GM19193 (cell line): ENCODE measurements around the gene FAM53B.
A peak's percentile ranks its signal among the peaks of the same experiment; 100 is the strongest.

Experiments used
- POLR2A ChIP-seq: IDR thresholded peaks from 4 replicates; pipeline ENCODE4 v1.6.1; 2011; ENCODE audit not compliant: insufficient read depth, insufficient read length; ENCODE audit errors: extremely low read depth

FAM53B gene

DNA sequence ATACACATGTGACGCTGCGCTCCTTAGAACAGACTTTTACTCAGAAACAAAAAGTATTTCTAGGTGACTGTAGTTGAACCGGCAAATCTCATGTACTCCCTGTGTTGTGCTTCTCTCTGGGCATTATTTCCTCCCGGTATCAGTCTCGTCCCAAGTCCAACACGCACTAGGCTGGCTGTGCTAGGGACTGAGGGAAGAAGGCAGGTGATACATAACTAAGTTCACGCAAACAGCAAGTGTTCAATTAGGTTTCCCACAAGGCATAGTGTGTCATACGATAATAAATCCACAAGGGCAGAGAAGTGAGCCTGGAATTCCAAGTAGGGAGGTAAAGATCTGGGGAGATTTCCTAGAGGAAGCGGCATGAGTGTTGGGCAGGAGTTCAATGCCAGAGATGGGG, 20.4 kb downstream of the FAM53B start:
- TF ChIP-seq POLR2A: no peak

DNA sequence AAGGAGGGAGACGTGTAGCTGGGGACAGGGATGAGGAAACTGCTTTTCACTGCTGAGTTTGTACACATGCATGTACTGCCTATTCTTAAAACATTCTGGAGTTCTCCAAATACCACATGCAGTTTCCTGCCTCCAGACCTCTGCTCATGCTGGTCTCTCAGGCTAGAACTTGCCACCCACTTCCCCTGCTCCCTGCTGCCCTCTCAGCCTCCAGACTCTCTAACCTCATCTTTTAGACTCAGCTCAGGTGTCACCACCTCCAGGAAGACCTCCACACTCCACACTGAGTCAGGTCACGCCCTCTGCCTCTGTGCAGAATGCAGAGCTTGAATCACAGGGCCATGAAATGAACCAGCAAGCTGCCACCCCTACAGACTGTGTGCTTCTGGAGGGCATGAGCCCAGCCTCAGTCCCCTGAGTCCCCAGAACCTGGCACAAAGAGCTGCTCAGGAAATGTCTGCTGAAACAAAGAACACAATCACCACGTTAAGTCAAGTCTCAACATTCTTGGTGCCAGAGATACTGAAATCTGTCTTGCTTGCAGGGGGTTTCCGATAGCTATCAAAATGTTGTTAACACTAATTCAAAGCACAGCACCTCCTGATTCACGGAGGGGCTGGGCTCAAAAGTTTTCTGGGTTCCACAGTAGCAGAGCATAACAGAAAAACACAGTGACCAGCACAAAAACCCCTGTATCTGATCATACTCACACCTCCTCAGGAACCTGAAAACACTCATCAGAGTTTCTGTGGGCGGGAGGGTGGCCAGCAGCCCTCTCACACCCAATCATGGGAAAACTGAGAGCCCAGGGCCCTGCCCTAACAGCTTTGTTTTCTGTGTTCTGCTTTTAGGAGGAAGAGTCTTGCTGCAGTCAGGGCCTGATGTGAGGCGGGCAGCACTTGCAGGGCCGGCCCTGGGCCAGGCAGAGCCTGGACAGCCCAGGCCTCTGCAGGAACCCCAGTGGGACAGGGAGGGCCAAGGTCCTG, 21.1 kb downstream of the FAM53B start:
- TF ChIP-seq POLR2A: peak; percentile 56

DNA sequence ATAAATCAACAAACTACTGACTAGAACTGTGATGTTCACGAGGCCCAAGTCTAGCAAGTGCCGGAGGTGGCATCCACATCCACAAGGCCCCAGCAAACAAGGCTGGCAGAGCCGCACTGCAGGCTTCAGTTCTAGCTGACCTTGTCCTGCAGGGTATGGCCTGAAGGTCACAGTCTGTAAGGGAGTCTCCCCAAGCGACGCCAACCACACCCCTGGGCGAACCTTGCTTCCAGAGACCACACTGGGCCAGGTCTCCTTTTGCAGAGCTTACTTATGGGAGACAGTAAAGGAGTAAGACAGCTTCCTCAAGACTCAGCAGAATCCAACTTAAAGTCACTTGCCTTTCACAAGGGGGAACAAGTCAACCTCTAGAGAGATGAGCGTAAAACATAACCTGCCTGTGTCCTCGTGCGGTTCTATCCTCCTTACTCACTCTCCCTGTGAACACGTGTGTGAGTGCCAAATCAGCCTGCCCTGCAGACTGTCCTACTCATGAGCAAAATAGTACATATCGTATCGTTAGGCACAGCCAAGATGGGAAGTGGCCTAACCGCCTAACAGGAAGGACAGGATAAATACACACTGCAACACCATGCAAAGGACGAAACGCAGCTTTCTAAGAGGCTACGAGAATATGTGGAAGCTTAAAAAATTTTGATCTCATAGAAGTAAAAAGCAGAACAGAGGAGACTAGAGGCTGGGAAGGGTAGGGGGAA, 22.7 kb downstream of the FAM53B start:
- no peak for TF ChIP-seq POLR2A

DNA sequence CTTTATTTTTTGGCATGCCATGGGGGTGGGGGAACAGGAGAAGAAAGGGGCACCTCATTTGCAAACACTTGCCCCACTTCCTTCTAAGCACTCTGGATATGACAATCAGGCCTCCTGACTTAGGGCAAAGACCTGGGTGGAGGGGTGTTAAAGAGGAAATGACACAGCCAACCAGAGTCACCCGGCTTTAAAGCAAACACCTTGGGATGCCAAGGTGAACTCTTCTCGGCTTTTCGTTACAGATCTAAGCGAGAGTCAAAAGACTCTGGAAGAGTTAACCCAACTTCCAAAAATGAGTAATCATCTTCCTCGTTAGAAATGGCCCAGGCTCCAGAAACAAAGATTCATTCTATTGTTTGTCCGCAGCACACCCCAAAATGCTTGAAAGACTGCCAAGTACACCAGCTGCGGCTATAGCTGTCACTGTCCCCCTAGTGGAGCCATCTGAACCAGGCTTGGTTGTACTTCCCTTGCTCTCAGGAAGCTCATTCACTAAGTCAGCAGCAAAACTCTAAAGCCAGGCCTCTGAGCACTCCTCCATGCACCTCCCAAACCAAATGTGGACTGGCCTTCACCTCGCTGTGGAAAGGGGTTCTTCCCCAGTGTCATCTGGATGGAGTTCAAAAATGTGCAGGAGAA, 24.8 kb downstream of the FAM53B start:
- TF ChIP-seq POLR2A: no peak

DNA sequence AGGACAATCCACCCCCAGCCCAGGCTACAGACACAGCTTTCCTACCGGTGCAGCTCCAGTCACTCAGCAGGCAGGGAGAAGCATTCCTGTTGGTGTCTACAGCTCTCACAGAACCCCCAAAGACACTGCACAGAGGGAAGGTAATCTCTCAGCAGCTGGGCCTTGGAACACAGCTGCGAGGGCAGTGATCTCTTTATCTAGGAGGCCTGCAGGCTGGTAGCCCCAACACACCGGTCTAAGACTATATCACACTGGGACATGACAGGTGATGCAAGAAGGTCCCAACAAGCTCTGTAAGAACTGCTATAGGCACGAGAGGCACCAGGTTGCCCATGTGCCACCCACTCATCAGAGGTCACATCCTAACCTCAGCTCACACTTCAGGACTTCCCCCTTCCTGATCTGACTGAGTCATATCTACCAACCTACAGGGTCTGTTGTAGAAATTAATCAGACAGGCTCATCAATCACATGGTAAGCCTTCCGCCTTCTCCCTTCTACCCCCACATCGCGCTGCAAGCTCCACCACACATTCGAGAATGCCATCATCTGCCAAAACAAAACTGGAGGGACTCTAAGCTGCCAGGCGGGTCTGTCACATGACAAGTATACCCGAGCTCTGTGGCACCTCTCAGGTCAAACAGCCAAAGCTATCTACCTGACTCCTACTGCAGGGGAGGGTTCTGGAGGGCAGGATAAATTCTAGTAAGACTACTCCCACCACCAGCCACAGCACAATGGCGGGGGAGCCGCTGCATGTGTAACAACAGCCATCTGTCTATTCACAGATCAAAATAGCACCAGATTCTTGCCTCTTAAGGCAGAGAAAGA, 26.1 kb downstream of the FAM53B start:
- TF ChIP-seq POLR2A: no peak

DNA sequence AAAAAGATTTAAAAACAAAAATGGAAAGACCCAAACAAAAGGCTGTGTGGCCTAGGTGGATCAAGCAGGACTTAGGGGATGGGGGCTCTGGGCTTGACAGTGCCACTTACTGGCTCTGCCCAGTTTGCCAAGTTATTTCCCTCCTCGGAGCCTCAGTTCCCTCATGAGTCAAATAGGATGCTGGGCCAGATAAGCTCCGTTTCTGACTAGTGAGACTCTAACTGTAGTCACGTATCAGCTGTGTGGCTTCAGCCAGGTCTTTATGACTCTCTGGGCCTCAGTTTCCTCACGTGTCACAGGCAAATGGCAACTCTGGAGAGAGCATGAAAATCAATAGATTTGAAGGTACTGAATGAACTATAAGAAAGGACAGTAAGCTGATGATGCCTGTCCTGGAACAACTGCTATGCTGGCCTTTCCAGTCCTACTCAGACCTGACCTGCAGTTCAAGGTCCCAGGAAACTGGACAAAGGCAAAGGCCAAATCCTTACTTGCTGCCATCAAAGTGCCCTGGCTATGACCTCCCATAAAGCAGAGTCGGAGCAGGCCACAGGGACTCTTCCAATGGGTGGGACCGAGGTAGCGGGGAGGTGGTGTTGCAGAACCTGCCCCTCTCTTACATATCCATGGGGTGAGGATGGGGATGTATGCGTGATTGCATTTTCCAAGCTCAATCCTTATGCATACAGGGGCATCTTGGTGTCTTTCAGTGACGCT, 27.0 kb downstream of the FAM53B start:
- no peak for TF ChIP-seq POLR2A

DNA sequence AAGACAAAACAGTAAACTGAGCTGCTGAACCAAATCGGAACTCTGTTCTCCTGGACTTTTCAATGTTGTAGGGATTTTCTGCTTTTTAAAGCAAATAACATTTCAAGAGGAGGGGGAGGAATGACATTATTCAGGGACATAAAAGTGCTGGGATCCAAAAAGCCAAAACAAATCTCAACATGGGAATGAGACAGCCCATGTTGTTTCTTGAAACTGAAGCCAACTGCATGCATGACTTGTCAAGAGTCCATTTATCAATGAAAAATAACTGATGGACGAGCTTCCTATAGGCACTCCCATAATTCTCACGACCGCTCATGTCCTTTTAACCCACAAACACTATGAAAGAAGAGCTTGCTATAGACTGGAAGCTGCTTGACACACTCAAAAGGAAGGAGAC, 27.8 kb downstream of the FAM53B start:
- TF ChIP-seq POLR2A: no peak

DNA sequence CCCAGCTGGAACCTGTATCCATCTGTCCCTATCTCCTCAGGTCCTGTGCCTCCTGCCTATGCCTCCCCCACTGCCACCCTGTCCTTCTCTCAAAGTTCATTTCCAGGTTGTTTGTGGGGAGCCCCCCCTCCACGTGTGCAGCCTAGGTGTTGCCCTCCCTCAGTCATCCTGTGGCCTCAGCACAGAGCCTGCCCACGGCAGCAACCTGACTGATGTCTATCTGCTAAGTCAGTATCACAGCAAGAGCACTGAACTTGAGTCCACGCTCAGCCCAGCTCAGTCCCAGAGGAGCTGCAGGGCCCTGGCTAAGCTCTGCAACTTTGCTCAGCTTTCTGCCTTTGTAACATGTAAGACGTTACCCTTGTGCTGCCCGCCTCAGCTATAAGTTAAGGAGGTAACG, 28.7 kb downstream of the FAM53B start:
- TF ChIP-seq POLR2A: no peak

DNA sequence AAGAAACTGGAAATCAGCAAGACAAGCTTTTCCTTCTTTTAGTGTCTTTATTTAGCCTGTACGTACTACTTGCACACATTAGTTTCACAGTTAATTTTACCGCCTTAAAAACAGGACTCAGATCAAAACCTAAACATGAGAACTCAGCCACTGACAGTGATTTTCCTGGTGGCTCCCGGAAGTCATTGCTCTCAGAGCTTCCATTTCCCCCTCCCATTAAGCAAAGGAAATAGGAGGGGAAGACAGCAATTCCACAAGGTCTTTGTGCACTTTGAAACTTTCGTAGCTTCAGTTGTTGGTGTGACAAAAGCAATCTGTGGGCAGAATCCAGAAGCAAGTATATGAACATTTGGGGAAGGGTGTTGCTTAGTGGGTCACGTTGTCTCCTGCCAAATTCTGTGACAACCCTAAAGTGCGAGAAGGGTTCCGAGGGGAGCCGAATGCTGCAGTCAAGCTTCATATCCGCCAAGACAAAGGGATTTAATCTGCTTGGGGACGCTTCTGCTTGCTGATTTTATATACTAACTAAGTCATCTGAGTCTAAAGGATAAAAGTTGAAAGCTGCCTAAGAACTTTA, 30.4 kb downstream of the FAM53B start:
- no peak for TF ChIP-seq POLR2A

DNA sequence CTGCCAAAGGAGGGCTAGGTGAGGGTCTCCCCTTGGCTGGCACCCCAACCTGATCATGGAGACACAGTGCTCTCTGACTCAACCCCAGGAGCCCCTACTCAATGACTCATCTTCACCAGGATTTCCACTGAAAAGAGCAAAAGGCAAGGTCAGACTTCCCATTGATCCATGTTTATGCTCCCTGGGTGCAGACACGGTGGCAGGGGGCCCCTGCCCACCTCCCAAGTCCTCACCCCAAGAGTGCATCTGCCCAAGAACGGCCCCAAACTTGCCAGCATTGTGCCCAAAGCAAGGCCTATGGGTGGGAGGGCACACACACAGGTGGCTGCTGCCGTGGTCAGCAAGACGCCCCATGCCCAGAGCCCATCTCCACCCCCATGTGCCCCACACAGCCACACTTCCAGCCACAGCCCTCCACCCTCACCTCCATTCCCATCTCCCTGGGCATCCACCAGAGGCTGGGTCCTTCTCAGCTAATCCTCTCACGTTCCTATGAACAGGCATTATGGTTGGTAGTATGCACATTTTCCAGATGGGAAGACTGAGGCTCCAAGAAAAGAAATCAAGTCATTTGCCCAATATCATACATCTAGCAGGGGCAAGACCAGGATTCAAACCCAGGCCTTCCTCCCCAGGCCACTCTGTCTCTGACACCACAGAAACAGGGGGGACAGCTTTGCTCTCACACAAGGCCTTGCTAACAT, 31.3 kb downstream of the FAM53B start:
- no peak for TF ChIP-seq POLR2A

DNA sequence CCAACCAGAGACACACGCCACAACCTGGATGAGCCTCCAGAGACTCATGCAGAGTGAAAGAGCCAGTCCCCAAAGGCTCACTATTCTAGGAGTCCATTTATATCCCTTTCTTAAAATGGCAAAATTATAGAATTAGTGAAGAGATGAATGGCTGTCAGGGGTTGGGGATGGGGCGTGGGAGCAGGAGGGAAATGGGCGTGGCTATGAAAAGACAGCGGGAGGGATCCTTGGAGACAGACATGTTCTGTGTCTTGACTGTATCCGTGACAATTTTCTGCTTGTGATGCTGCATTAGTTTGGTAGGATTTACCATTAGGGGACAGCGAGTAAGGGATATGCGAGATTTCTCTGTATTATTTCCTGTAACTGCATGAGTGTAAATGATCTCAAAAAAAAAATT, 33.0 kb downstream of the FAM53B start:
- no peak for TF ChIP-seq POLR2A

DNA sequence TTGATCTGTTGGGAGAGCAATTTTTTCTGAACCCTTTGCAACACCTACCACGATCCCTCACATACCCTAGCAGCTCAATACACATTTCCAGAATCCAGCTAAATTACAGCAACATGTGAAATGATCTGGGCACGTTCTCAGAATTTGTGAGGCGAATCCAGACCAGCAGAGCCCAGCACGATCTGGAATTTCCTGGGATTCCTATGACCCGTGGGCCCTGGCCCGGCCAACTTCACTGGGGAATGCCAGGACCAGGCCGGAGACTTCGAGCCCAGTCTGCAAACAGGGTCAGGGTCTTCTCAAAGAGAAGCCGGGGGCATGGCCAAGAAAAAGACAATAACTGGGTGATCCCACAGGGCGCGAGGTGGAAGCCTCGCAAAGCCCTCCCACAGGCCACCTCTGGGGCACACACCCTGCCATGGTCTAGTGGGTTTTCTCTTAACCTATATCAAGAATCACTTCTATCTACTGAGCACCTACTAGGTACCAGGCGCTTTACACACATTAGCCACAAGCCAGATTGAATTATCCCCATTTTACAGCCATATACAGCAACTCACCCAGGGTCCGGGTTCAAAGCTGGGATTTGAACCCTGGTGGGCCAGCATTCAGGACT, 33.8 kb downstream of the FAM53B start:
- no peak for TF ChIP-seq POLR2A

DNA sequence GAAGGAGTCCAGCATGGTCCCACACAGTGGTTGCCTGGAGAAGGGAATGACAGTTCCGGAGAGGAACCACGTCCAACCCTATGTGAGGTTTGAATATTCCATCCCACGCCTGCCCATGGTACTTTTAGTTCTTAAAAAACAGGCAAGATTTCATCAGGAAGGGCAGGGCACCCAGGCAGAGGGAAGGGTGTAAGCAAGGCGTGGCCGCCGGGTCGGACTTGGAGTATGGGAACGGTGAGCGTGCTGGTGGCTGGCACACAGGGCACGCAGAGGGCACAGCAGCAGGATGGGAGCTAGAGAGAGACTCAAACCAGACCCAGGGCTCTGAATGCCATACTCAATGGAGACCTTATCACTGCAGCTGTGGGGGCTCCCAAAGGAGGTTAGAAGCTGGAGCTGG, 34.3 kb downstream of the FAM53B start:
- no peak for TF ChIP-seq POLR2A

DNA sequence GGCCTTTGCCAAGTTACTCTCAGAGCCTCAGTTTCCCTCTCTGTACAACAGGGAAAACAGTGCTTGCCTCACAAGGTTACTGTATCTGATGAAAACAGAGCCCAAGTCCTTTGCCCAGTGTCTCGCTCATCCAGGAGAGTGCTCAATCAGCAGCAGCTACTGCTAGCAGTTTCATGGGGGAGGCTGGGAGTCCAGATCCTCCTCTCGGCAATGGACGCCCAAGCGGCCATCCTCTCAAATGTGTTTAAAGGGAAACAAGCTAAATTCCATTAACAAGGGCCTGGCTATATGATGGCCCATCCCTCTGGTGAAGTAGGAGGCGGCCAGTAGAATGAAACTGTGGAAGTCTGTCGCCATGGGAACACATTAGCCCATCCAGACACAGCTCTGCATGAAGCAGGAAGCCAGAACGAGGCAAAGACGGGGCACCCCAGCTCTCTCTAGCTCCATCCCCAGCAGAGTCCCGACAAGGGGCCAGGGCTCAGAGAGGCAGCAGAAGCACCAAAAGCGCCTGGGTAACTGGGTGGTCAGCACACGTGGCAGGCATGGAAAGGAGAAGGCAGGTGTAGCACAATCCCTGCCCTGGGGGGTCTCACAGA, 35.2 kb downstream of the FAM53B start:
- TF ChIP-seq POLR2A: no peak
